SK-N-SH (cell line): ENCODE measurements around the gene CACYBP.

Experiments used
- CTCF ChIP-seq: fragments of 200-600 bp; sonication (generic); IDR thresholded peaks from 2 replicates; pipeline ENCODE4 v1.6.1; 2017; ENCODE audit warnings: antibody characterized with exemption, mild to moderate bottlenecking, moderate library complexity
- JUND ChIP-seq: IDR thresholded peaks from 2 replicates; pipeline ENCODE4 v1.4.0; 2012
- MAX ChIP-seq: IDR thresholded peaks from 2 replicates; pipeline ENCODE4 v1.4.0; 2012; ENCODE audit warnings: low read depth
- YY1 ChIP-seq: IDR thresholded peaks from 2 replicates; pipeline ENCODE4 v1.4.0; 2012; ENCODE audit warnings: low read depth, mild to moderate bottlenecking

- TF ChIP-seq CTCF = no peak
- no peak for TF ChIP-seq MAX
- no peak for TF ChIP-seq YY1
- no peak for TF ChIP-seq JUND
These were observed 45.4 kb downstream of the CACYBP start for GRCh38 chr1:175045097-175045496.
